H9 (cell line): ENCODE data around the gene HERC4. TPM values are rescaled to one million over a fixed set of nuclear protein-coding genes. Genes with fewer than 3 reads are reported as not detected.

Experiments
- DNase-seq: peaks from one replicate; pipeline ENCODE4 v3.0.0-alpha.2; 2017
- H2AFZ ChIP-seq: one replicate; pipeline ENCODE4 v1.6.1; 2013; ENCODE audit warnings: mild to moderate bottlenecking, low read length, control low read depth, moderate library complexity
- H2AK5ac ChIP-seq: 2 replicates; pipeline ENCODE4 v1.6.1; 2013; ENCODE audit warnings: low read length, control low read depth, mixed read lengths; ENCODE audit not compliant: insufficient read length
- H2BK120ac ChIP-seq: one replicate; pipeline ENCODE4 v1.6.1; 2013; ENCODE audit warnings: low read depth, mild to moderate bottlenecking, low read length, control low read depth, inconsistent platforms; ENCODE audit not compliant: poor library complexity, severe bottlenecking
- H2BK12ac ChIP-seq: 2 replicates; pipeline ENCODE4 v1.6.1; 2013; ENCODE audit warnings: low read length, control low read depth, mixed read lengths, low read depth; ENCODE audit not compliant: insufficient read length
- H2BK15ac ChIP-seq: 2 replicates; pipeline ENCODE4 v1.6.1; 2013; ENCODE audit warnings: low read depth, low read length, control low read depth
- H2BK20ac ChIP-seq: one replicate; pipeline ENCODE4 v1.6.1; 2013; ENCODE audit warnings: low read depth, mild to moderate bottlenecking, low read length, control low read depth, inconsistent platforms; ENCODE audit not compliant: poor library complexity, severe bottlenecking
- H2BK5ac ChIP-seq: 2 replicates; pipeline ENCODE4 v1.6.1; 2013; ENCODE audit warnings: low read length, control low read depth, mixed read lengths; ENCODE audit not compliant: insufficient read length
- H3K14ac ChIP-seq: 2 replicates; pipeline ENCODE4 v1.6.1; 2013; ENCODE audit warnings: low read length, control low read depth; ENCODE audit not compliant: insufficient read depth
- H3K18ac ChIP-seq: 2 replicates; pipeline ENCODE4 v1.6.1; 2013; ENCODE audit warnings: low read depth, mild to moderate bottlenecking, mixed read lengths, low read length, control low read depth; ENCODE audit not compliant: insufficient read length
- H3K23ac ChIP-seq: 2 replicates; pipeline ENCODE4 v1.6.1; 2013; ENCODE audit warnings: low read length, control low read depth, mixed read lengths, low read depth; ENCODE audit not compliant: insufficient read length
- H3K23me2 ChIP-seq: 2 replicates; pipeline ENCODE4 v1.6.1; 2013; ENCODE audit warnings: low read depth, mild to moderate bottlenecking, mixed read lengths, low read length, control low read depth; ENCODE audit not compliant: insufficient read length, poor library complexity, severe bottlenecking
- H3K27ac ChIP-seq: 2 replicates; pipeline ENCODE4 v1.5.1; 2013; ENCODE audit warnings: low read length, control low read depth, mixed read lengths, low read depth; ENCODE audit not compliant: insufficient read length
- H3K27me3 ChIP-seq: 2 replicates; pipeline ENCODE4 v1.6.1; 2013; ENCODE audit warnings: low read length, control low read depth, inconsistent platforms; ENCODE audit not compliant: insufficient read depth
- H3K4ac ChIP-seq: 2 replicates; pipeline ENCODE4 v1.6.1; 2013; ENCODE audit warnings: low read depth, mild to moderate bottlenecking, control low read depth, inconsistent platforms, low read length, moderate library complexity
- H3K4me1 ChIP-seq: 2 replicates; pipeline ENCODE4 v1.6.1; 2013; ENCODE audit warnings: low read length, control low read depth, inconsistent platforms; ENCODE audit not compliant: insufficient read depth
- H3K4me2 ChIP-seq: 2 replicates; pipeline ENCODE4 v1.6.1; 2013; ENCODE audit warnings: low read length, control low read depth, mixed read lengths; ENCODE audit not compliant: insufficient read length, insufficient read depth
- H3K56ac ChIP-seq: 2 replicates; pipeline ENCODE4 v1.6.1; 2013; ENCODE audit warnings: low read depth, mild to moderate bottlenecking, mixed read lengths, low read length, control low read depth; ENCODE audit not compliant: insufficient read length
- H3K79me1 ChIP-seq: 2 replicates; pipeline ENCODE4 v1.6.1; 2013; ENCODE audit warnings: low read depth, mild to moderate bottlenecking, moderate library complexity, low read length, control low read depth, inconsistent platforms; ENCODE audit not compliant: insufficient read depth, poor library complexity, severe bottlenecking
- H3K79me2 ChIP-seq: 2 replicates; pipeline ENCODE4 v1.6.1; 2013; ENCODE audit warnings: low read length, control low read depth, inconsistent platforms; ENCODE audit not compliant: insufficient read depth
- H3K9ac ChIP-seq: 2 replicates; pipeline ENCODE4 v1.6.1; 2013; ENCODE audit warnings: low read length, control low read depth, mixed read lengths; ENCODE audit not compliant: insufficient read length; ENCODE audit errors: extremely low read depth
- H3K9me3 ChIP-seq: one replicate; pipeline ENCODE4 v1.6.1; 2013; ENCODE audit warnings: low read depth, low read length, inconsistent platforms; ENCODE audit not compliant: control insufficient read depth
- H3T11ph ChIP-seq: one replicate; pipeline ENCODE4 v1.6.1; 2013; ENCODE audit warnings: mild to moderate bottlenecking, low read length, control low read depth, inconsistent platforms
- H4K20me1 ChIP-seq: one replicate; pipeline ENCODE4 v1.6.1; 2013; ENCODE audit not compliant: control insufficient read depth, insufficient read length, insufficient read depth
- H4K5ac ChIP-seq: 2 replicates; pipeline ENCODE4 v1.6.1; 2013; ENCODE audit warnings: low read depth, mild to moderate bottlenecking, mixed read lengths, low read length, control low read depth; ENCODE audit not compliant: insufficient read length
- H4K8ac ChIP-seq: replicated peaks from 2 replicates; pipeline ENCODE4 v1.6.1; 2013; ENCODE audit warnings: low read length, control low read depth, mixed read lengths, low read depth; ENCODE audit not compliant: insufficient read length
- H4K91ac ChIP-seq: 2 replicates; pipeline ENCODE4 v1.6.1; 2013; ENCODE audit warnings: low read depth, mild to moderate bottlenecking, moderate library complexity, mixed read lengths, low read length, control low read depth; ENCODE audit not compliant: insufficient read length
- H3K27ac Mint-ChIP-seq, 3 experiments: 2 replicates in 2 of 3; 3 replicates in 1 of 3; pipeline ENCODE4 v1.8.0; 2020 to 2021; ENCODE audit warnings: mixed read lengths in 3 of 3, mild to moderate bottlenecking in 1 of 3, moderate library complexity in 1 of 3
- H3K27me3 Mint-ChIP-seq: 2 replicates; pipeline ENCODE4 v1.8.0; 2021; ENCODE audit warnings: low read depth, mild to moderate bottlenecking, moderate library complexity, mixed read lengths
- H3K36me3 Mint-ChIP-seq, 3 experiments: 2 replicates in 2 of 3; 3 replicates in 1 of 3; pipeline ENCODE4 v1.8.0; 2020 to 2021; ENCODE audit warnings: low read depth in 3 of 3, mixed read lengths in 3 of 3; ENCODE audit not compliant: insufficient read depth in 1 of 3
- H3K4me1 Mint-ChIP-seq, 2 experiments: 2 replicates each; pipeline ENCODE4 v1.8.0; 2020; ENCODE audit warnings: mixed read lengths in 2 of 2
- H3K4me3 Mint-ChIP-seq, 2 experiments: 2 replicates in 1 of 2; 3 replicates in 1 of 2; pipeline ENCODE4 v1.8.0; 2020 to 2021; ENCODE audit warnings: mild to moderate bottlenecking in 2 of 2, mixed read lengths in 2 of 2, moderate library complexity in 1 of 2
- H3K9me3 Mint-ChIP-seq, 2 experiments: 2 replicates in 1 of 2; 3 replicates in 1 of 2; pipeline ENCODE4 v1.8.0; 2020; ENCODE audit warnings: mild to moderate bottlenecking in 2 of 2, mixed read lengths in 2 of 2, moderate library complexity in 1 of 2
- WGBS: extraction: QIAGEN DNeasy Blood & Tissue Kit; methylation state at CpG from one replicate; pipeline ENCODE4 v1.1.7; 2013; ENCODE audit warnings: missing lambda C conversion rate, low lambda C conversion rate, mixed read lengths; ENCODE audit not compliant: insufficient read length; ENCODE audit errors: extremely low coverage; 5-methylcytosine and 5-hydroxymethylcytosine counted together
- total RNA-seq: library from RNA; stranded (reverse); gene quantifications from 2 replicates; pipeline ENCODE4 v1.2.1, GENCODE V29; 2021
- TF ChIP-seq, protein P1 (sequence below): fragments of 200-600 bp; sonication (generic); conservative IDR thresholded peaks from 3 replicates; pipeline ENCODE4 v1.8.0; 2021; ENCODE audit warnings: antibody characterized with exemption, mild to moderate bottlenecking

HERC4 gene
- total RNA-seq, 1 experiment from 2014 or later, result 24.5 TPM

DNA sequence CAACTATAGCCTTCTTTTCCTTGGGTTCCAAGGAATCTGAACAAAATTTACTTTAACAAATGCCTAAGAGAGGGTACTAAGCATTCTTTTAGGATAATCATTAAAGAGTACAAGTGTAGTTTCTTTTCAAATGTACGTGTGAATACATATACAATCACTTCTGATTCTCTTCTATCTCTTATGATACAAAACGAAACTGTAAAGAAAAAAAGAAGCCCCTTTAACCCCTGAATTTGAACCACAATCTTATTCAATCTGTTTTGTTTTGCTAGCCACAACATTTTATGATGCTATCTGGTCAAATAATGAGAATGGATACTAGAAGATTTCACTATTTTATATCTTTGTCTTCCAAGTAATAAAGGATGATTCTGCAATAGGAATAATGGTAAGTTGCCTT lies 141.9 kb downstream of the HERC4 start:
- no CpG with 5 or more reads among the region's 2 CpGs for WGBS
- DNase-seq, result no peak
- no peak overlapping the region for H2AFZ ChIP-seq

More for the DNA sequence above, 141.9 kb downstream of the HERC4 start:
- Histone ChIP-seq H4K91ac (no peak overlapping the region), H4K5ac (no peak overlapping the region), H3K56ac (no peak overlapping the region), H3K9me3 (no peaks in the 10 kb centered on the region), H2BK20ac (no peak overlapping the region), H4K8ac (no peak overlapping the region), H3K23me2 (no peaks in the 10 kb centered on the region), H2BK12ac (no peak overlapping the region), H2BK120ac (no peak overlapping the region), H3K18ac (no peak overlapping the region), H3K23ac (no peak overlapping the region), H3K4me1 (no peaks in the 10 kb centered on the region), H3K27me3 (no peaks in the 10 kb centered on the region), H3K79me1 (no peaks in the 10 kb centered on the region), H3K4ac (no peak overlapping the region), H3K9ac (no peak overlapping the region), H3K14ac (no peak overlapping the region), H3K79me2 (no peaks in the 10 kb centered on the region), H3K4me2 (no peak overlapping the region), H3K27ac (no peak overlapping the region), H2BK5ac (no peak overlapping the region), H2BK15ac (no peak overlapping the region), H3T11ph (no peak overlapping the region), H4K20me1 (no peaks in the 10 kb centered on the region), H2AK5ac (no peak overlapping the region)
- H3K9me3 Mint-ChIP-seq, result no peaks in the 10 kb centered on the region
- H3K27ac Mint-ChIP-seq, result no peak overlapping the region
- no peak overlapping the region for H3K4me3 Mint-ChIP-seq
- no peaks in the 10 kb centered on the region for H3K27me3 Mint-ChIP-seq
- TF ChIP-seq, protein P1, sequence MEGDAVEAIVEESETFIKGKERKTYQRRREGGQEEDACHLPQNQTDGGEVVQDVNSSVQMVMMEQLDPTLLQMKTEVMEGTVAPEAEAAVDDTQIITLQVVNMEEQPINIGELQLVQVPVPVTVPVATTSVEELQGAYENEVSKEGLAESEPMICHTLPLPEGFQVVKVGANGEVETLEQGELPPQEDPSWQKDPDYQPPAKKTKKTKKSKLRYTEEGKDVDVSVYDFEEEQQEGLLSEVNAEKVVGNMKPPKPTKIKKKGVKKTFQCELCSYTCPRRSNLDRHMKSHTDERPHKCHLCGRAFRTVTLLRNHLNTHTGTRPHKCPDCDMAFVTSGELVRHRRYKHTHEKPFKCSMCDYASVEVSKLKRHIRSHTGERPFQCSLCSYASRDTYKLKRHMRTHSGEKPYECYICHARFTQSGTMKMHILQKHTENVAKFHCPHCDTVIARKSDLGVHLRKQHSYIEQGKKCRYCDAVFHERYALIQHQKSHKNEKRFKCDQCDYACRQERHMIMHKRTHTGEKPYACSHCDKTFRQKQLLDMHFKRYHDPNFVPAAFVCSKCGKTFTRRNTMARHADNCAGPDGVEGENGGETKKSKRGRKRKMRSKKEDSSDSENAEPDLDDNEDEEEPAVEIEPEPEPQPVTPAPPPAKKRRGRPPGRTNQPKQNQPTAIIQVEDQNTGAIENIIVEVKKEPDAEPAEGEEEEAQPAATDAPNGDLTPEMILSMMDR, result no peak
- H3K36me3 Mint-ChIP-seq, result peaks cover 5 to 17% (median 5%) of the 10 kb centered on the region in 3 experiments; a peak in 5 of 7 replicates
- peaks cover 15 to 22% of the 10 kb centered on the region in 2 experiments for H3K4me1 Mint-ChIP-seq
